Heart right ventricle (tissue), 16 donors: Measurements from ENCODE around the gene C1orf56. TPM values are rescaled to one million over a fixed set of nuclear protein-coding genes. Genes with fewer than 3 reads are reported as not detected.

ENCODE experiments used
- ATAC-seq, 8 donors: fragments of 200-7000 bp; cut with Tn5 transposase; one replicate each; pipeline ENCODE4 v1.9.1; 2020; ENCODE audit warnings: mild to moderate bottlenecking in 8 of 8, moderate library complexity in 8 of 8, moderate number of reproducible peaks in 1 of 8
- DNase-seq, 2 donors: peaks; one replicate each; pipeline ENCODE4 v3.0.0-alpha.2; 2020
- H3K27ac ChIP-seq, 10 donors: fragments of 200-600 bp; sonication (generic) in 2 of 10; one replicate each; pipeline versions ENCODE4 v1.5.0 to v1.8.0; 2020 to 2022; ENCODE audit warnings: mild to moderate bottlenecking in 3 of 10
- H3K27me3 ChIP-seq, 7 donors: fragments of 200-600 bp; one replicate each; pipeline ENCODE4 v1.8.0; 2021 to 2022; ENCODE audit warnings: mild to moderate bottlenecking in 2 of 7
- H3K36me3 ChIP-seq, 9 donors: fragments of 200-600 bp; sonication (generic) in 1 of 9; one replicate each; pipeline versions ENCODE4 v1.5.0 to v1.8.0; 2020 to 2022; ENCODE audit warnings: mild to moderate bottlenecking in 2 of 9
- H3K4me1 ChIP-seq, 9 donors: fragments of 200-600 bp; sonication (generic) in 1 of 9; one replicate each; pipeline versions ENCODE4 v1.5.0 to v1.8.0; 2020 to 2022; ENCODE audit warnings: mild to moderate bottlenecking in 4 of 9
- H3K4me3 ChIP-seq, 10 donors: fragments of 200-600 bp; sonication (generic) in 2 of 10; one replicate each; pipeline versions ENCODE4 v1.5.0 to v1.8.0; 2020 to 2022; ENCODE audit warnings: mild to moderate bottlenecking in 7 of 10, moderate library complexity in 2 of 10
- H3K9me3 ChIP-seq, 11 donors: fragments of 200-600 bp in 10 of 11; sonication (generic) in 2 of 11; one replicate each; pipeline versions ENCODE4 v1.5.0 to v1.8.0; 2013 to 2022; ENCODE audit warnings: mild to moderate bottlenecking in 2 of 11, control low read depth in 1 of 11, moderate library complexity in 1 of 11
- WGBS, 2 donors: extraction: QIAGEN DNeasy Blood & Tissue Kit; methylation state at CpG; one replicate each; pipeline ENCODE4 v1.1.7; 2013; ENCODE audit warnings: inconsistent platforms in 1 of 2; 5-methylcytosine and 5-hydroxymethylcytosine counted together
- intact Hi-C, 10 donors: fragments of 100-400 bp; cut with DNase I; formaldehyde crosslinking; loops; one replicate each; pipeline versions ENCODE4 v1.11.1 to v1.14.2; 2022
- polyA plus RNA-seq, 2 donors: library from polyadenylated mRNA; stranded (reverse); fragments of 200-250 nt; gene quantifications; one replicate each; pipeline ENCODE4 v1.2.3, GENCODE V29; 2013
- total RNA-seq, 10 donors: library from RNA; stranded (reverse); fragmentation: NEBNext Ultra II Directional in 3 of 10; extraction: Animal tissue kit (Norgen Biotek cat#: 25700) in 3 of 10; gene quantifications; one replicate each; pipeline versions ENCODE4 v1.2.1 to v1.2.4, GENCODE V29; 2021 to 2023
- TF ChIP-seq, protein P1 (sequence below), 9 donors: fragments of 200-600 bp; sonication (generic) in 2 of 9; IDR thresholded peaks; one replicate each; pipeline versions ENCODE4 v1.5.0 to v1.8.0; 2021 to 2022; ENCODE audit warnings: antibody characterized with exemption in 9 of 9, mild to moderate bottlenecking in 5 of 9, moderate library complexity in 1 of 9
- donor health status: Arrhythmogenic right ventricular cardiomyopathy.
- donor health status: ischemic (EF 13 %, LVEDD 7.1; RV severe dilation, severe dysfunction).
- donor health status: healthy with polysubstance abuse.
- donor health status: DM: no; HTN: yes; CAD: no.
- donor health status: DM: no; HTN: no; CAD: no.
- donor health status: ischemic (EF 25% LVEDD 6.9; RV normal size, moderate dysfunction).
- donor health status: ischemic (EF 25% LVEDD 5.7; RV mildly dilated, moderate dysfunction).
- donor health status: healthy.
- donor health status: DM: yes; HTN: yes; CAD: no.
- donor health status: Ischemic cardiomyopathy.
- donor health status: ischemic (EF 35%, LVEDD 5.7; RV mildly dilated, moderate dysfunction).
- donor health status: nonischemic (EF 11% LVEDD 7.7; RV severe dilation, severe dysfunction).
- donor health status: DM: yes; HTN: yes; CAD: no.
- donor health status: PGD.
- donor health status: ischemic (EF 29% LVEDD 5.4; RV normal size, mild dysfunction).
- donor health status: nonischemic (EF 23%, LVEDD 6.1; RV moderate dilation, normal function).

C1orf56 gene
- total and polyA plus RNA-seq, 12 donors, result 5.2 to 12.6 (median 7.6) TPM

DNA sequence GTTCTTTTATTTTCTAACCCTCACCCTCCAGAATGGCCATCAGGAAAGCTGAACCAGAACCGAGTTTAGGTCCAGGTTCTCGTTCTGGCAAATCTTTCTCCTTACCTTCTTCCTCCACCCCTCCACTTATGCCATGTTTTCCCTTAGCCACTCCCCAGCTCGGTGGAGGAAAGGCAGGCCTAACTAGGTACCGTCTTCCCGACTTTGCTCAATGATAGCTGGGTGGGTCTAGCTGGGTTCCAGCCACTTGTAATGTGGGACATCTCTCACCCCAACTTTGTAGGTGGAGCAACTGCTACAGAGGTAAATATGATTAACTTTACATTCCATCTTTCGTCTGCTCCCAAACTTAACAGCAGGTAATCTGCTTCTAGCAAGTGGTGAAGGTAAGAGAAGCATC, 10.5 kb upstream of the C1orf56 start:
- TF ChIP-seq, protein P1, sequence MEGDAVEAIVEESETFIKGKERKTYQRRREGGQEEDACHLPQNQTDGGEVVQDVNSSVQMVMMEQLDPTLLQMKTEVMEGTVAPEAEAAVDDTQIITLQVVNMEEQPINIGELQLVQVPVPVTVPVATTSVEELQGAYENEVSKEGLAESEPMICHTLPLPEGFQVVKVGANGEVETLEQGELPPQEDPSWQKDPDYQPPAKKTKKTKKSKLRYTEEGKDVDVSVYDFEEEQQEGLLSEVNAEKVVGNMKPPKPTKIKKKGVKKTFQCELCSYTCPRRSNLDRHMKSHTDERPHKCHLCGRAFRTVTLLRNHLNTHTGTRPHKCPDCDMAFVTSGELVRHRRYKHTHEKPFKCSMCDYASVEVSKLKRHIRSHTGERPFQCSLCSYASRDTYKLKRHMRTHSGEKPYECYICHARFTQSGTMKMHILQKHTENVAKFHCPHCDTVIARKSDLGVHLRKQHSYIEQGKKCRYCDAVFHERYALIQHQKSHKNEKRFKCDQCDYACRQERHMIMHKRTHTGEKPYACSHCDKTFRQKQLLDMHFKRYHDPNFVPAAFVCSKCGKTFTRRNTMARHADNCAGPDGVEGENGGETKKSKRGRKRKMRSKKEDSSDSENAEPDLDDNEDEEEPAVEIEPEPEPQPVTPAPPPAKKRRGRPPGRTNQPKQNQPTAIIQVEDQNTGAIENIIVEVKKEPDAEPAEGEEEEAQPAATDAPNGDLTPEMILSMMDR (IDR thresholded peaks at IDR 0.05), result no peak
- Histone ChIP-seq H3K9me3 (no peaks in the 10 kb centered on the region), H3K4me3 (no peak overlapping the region), H3K36me3 (peaks cover 0 to 40% (median 23%) of the 10 kb centered on the region in 9 donors), H3K4me1 (peaks cover 0 to 17% (median 5%) of the 10 kb centered on the region in 9 donors), H3K27me3 (no peaks in the 10 kb centered on the region), H3K27ac (no peak overlapping the region)
- ATAC-seq (no peak), DNase-seq (no peak)
- intact Hi-C loops, result no loop called here
- 83 to 86% methylated on average over 6 of the region's 6 CpGs for WGBS, 2 donors

- ATAC-seq (no peak), DNase-seq (no peak)
- WGBS, 2 donors, result 61% methylated on average over 3 of the region's 3 CpGs
- H3K4me1 ChIP-seq, result peaks cover 0 to 14% (median 3%) of the 10 kb centered on the region in 9 donors
- intact Hi-C loops, result no loop called here
- TF ChIP-seq, protein P1 (IDR thresholded peaks at IDR 0.05), result no peak
- H3K36me3 ChIP-seq, result peaks cover 0 to 33% (median 10%) of the 10 kb centered on the region in 9 donors
- no peak overlapping the region for H3K27ac ChIP-seq
- no peak overlapping the region for H3K4me3 ChIP-seq
- H3K27me3 ChIP-seq, result no peaks in the 10 kb centered on the region
- no peaks in the 10 kb centered on the region for H3K9me3 ChIP-seq
These were observed 8.0 kb upstream of the C1orf56 start for GRCh38 chr1:151039521-151039920.

GRCh38 chr1:151043163-151043562, 4.4 kb upstream of the C1orf56 start:
- H3K27ac ChIP-seq, result no peak overlapping the region
- H3K4me1 ChIP-seq, result peaks cover 0 to 12% (median 4%) of the 10 kb centered on the region in 9 donors
- H3K4me3 ChIP-seq, result no peak overlapping the region
- DNase-seq (no peak), ATAC-seq (no peak)
- no peaks in the 10 kb centered on the region for H3K9me3 ChIP-seq
- H3K36me3 ChIP-seq, result peaks cover 0 to 22% (median 0%) of the 10 kb centered on the region in 9 donors
- TF ChIP-seq, protein P1 (IDR thresholded peaks at IDR 0.05), result no peak
- WGBS, 2 donors, result 93 to 97% methylated on average over 1 of the region's 1 CpG
- H3K27me3 ChIP-seq, result no peaks in the 10 kb centered on the region
- intact Hi-C loops, result no loop called here

GRCh38 chr1:151047925-151048644, 534 bp downstream of the C1orf56 start:
- intact Hi-C loops, result loop anchor here in 1 of 10 donors (1.0 kb wide), 1 partner anchor 23 kb away; no protein-coding TSS in a partner anchor
- peak overlapping the region; percentile 44 to 98 (median 76) for H3K4me3 ChIP-seq
- TF ChIP-seq, protein P1 (IDR thresholded peaks at IDR 0.05), result peak in 8 of 9 donors; percentile 25 to 68 (median 57)
- H3K4me1 ChIP-seq, result peaks cover 0 to 38% (median 28%) of the 10 kb centered on the region in 9 donors
- no peaks in the 10 kb centered on the region for H3K27me3 ChIP-seq
- 0% methylated on average over 48 of the region's 48 CpGs for WGBS, 2 donors
- H3K36me3 ChIP-seq, result peaks cover 0 to 48% (median 18%) of the 10 kb centered on the region in 9 donors
- H3K27ac ChIP-seq, result peak overlapping the region; percentile 71 to 95 (median 90)
- peak; percentile 73 to 90 (median 86) for ATAC-seq
- no peaks in the 10 kb centered on the region for H3K9me3 ChIP-seq
- DNase-seq, result peak; percentile 73
